ENCODE results near the gene GFPT1.

The GFPT1 gene

GRCh38 chr2:69316550-69316949 is 70.5 kb downstream of the GFPT1 start:
- DNase-seq (ENCODE audit: low read depth): no peak

GRCh38 chr2:69315160-69315761 is 71.8 kb downstream of the GFPT1 start:
- DNase-seq (ENCODE audit: low read depth): no peak

DNA sequence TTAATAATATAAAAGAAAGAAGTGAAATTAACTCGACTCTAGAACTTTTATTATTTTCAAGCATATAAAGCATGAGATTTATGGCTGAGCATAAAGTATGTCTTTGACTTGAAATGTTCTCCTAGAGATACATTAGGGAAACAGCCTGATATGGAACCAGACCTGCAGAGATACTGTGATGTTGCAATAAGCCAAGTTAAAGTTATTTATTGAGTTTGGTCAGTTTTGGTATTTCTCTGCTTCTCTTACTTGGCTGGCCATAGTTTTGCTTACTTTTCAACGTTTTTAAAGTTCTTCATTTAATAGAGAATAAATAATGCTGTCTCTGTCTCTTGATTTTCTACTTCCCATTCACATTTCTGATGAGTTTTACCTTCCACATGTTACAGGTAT is 76.0 kb downstream of the GFPT1 start:
- DNase-seq (ENCODE audit: low read depth): no peak

- DNase-seq (ENCODE audit: low read depth): no peak
Measured at GRCh38 chr2:69310111-69311023, 76.7 kb downstream of the GFPT1 start.

GRCh38 chr2:69309351-69310110 is 77.5 kb downstream of the GFPT1 start:
- no peak for DNase-seq (ENCODE audit: low read depth)

DNA sequence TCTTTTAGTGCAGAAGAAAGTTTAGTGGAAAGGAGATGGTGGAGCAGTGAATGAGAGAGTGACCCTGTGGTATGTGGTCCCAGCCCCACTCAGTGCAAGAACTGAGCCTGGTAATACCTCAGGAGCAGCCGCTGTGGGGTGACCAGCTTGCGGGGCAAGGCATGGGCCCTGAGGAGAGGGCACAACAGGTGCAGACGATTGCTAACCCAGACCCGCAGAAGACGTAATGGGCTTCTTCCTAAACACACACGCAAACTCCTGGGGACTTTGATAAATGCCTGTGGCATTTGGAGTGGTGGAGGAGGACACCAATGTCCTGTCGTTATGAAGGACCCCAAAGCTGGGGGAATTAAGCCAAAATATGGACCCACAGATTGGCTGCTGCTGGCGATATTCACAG is 78.7 kb downstream of the GFPT1 start:
- no peak for DNase-seq (ENCODE audit: low read depth)

DNA sequence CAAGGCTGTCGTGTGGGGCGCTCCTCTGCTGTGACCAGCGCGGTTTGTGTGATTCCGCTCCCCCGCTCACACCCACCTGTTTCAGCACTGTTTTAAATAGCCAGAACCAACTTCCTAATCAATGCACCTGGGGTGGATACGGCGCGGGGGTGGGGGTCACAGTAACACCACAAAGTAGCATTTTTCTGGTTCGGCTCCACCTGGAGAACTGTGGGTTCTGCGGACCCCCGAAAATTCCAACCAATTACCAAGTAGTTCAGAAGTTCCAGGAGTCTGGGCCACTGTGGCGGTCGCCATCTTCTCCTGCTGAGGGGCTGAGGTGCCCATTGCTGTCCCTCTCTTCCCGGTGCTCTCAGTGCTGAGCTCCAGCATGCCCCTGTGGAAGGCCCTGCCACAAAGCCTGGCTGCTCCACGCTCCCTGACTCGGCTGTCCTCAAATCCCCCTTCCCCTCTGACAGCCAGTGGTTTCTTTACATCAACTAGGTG is 79.4 kb downstream of the GFPT1 start:
- no peak for DNase-seq (ENCODE audit: low read depth)

- peak; percentile 31 for DNase-seq (ENCODE audit: low read depth)
Measured at GRCh38 chr2:69306822-69307578, 80.0 kb downstream of the GFPT1 start.

DNA sequence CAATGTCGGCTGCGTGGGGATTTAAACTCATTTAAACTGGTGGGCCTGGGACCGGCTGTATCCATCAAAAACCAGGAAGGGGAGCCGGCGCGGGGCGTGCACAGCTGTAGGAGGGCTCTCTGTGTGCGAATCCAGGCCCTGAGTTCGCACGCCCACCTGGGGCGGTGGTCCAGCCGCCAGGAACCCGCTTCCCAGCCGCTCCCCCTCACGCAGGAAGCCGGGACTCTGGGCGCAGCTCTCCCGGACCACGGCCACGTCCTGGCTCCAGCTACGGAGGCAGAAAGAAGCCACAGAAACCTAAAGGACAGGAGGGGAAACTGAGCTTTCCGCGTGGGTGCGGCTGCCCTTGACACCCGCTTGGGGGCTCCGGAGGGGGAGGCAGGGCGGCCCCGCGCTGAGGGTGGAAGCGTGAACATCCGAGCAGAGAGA is 80.6 kb downstream of the GFPT1 start:
- no peak for DNase-seq (ENCODE audit: low read depth)

- DNase-seq (ENCODE audit: low read depth): no peak
Measured at GRCh38 chr2:69305712-69306392, 81.2 kb downstream of the GFPT1 start.

DNA sequence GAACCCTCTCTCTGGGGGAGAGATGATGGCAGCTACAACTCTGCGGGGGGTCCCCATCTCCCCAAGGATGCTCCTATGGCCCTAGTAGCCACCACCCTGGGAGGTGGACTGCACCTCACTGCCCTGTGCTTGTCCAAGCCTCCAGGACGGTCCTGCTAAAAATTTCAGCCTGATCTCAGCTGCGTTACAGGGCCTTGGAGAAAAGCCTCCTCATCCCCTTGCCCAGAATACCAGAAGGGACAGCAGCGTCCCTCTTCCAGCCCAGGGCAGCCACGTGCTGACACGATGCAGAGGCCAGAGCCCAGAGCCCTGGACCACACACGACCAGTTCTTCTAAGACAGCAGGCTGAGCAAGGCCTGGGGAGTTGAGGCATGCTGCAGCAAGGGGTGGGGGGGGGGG is 81.9 kb downstream of the GFPT1 start:
- no peak for DNase-seq (ENCODE audit: low read depth)

DNA sequence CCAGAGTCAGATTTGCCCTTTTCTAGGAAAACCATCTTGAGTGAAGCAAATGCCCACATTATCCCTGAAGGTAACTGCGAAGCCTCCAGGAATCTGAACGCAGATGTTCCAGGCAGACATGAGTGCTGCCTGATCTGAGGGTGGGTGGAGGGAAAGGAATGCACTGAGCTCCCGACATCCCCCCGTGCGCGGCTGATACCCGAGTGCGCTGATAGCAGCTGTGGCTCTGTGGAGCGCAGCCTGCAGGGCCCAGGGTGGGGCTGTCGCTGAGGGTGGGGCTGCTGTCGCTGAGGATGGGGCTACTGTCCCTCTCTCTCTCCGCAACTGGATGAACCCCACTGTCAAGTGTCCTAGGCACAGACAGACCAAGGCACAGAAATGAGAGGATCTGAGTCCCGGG is 82.4 kb downstream of the GFPT1 start:
- DNase-seq (ENCODE audit: low read depth): no peak

GRCh38 chr2:69300650-69301049 is 86.4 kb downstream of the GFPT1 start:
- no peak for DNase-seq (ENCODE audit: low read depth)

GRCh38 chr2:69299772-69300516 is 87.1 kb downstream of the GFPT1 start:
- DNase-seq (ENCODE audit: low read depth): no peak

- DNase-seq (ENCODE audit: low read depth): no peak
Measured at GRCh38 chr2:69298862-69299261, 88.2 kb downstream of the GFPT1 start.

DNA sequence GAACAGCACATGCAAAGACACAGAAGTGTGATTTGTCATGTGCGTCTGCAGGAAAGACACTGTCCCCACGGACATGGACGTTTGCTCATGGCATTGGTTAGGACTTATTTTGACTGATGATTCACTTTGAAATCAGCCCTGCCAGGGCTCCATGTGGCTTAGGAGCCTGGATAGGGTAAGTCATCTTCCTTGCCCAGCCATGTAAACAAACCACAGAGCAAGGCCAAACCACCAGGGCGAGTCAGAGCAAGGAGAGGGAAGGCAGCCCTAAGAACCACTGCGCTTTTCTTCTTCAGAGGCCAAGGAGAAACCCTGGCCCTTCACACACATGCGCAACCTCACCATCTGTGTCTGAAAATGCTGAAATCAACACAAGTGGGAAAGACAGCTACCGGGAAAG is 88.8 kb downstream of the GFPT1 start:
- no peak for DNase-seq (ENCODE audit: low read depth)

DNA sequence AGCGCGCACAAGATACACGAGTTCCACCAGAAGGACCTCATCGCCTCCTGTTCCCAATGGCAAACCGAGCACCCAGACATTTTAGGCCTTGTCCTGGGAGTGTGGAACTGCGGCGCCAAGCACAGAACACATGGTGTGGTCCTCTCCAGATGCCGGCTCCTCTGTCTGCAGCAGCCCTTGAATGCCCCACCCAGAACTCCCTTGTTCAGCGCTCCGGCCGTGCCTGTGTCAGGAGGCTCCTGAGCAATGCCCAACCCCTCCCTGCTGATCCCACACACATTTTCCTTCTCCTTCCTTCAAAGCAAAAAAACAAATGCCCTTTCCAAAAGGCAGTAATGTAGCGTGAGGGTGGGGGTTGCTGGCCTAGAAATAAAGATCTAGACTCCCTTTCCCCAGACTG is 89.8 kb downstream of the GFPT1 start:
- DNase-seq (ENCODE audit: low read depth): no peak

DNA sequence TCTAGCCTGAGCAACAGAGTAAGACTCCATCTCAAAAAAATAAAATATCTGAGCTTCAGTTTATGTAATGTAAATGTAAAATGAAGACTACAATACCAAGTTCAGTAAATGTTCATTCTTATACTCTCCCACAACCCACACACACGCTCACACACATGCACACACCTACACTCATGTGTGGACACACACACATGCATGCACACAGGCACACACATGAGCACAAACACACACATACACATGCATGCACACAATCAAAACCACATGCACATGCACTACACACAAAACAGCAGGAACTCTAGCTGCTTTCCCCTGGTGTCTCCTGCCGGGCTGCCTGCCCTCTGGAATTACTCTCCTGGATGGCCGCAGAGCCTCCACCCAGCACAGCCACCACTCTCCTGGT is 90.6 kb downstream of the GFPT1 start:
- DNase-seq (ENCODE audit: low read depth): no peak

- no peak for DNase-seq (ENCODE audit: low read depth)
Measured at GRCh38 chr2:69292256-69292655, 94.8 kb downstream of the GFPT1 start.

GRCh38 chr2:69291721-69292120 is 95.3 kb downstream of the GFPT1 start:
- no peak for DNase-seq (ENCODE audit: low read depth)
